DMS79 treated with DMSO at 0.1 percent for 48 hours (cell line): ENCODE data around the gene KCNMB1.

Source experiments
- DNase-seq: peaks from one replicate; lab custom pipeline; 2025; lab: John Stamatoyannopoulos, UW

Gene KCNMB1

DNA sequence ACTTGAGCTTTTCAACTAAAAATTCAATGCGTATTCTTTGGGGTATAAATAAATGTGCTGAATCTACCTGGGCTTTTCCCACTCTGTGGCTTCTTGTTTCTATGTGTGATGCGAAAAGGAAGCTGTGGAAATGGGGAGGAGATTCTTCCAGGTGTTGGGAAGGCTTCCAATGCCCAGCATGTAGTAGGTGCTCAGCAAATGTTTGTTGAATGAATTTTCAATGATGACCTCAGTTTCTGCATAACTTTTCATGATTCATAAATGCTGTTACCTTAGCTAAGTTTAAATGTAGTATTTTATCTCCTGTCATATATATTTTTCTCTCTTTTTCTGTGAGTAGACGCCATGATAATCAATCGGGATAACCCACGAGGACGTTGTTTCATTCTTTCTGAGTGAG, 25.6 kb upstream of the KCNMB1 start:
- no peak for DNase-seq

DNA sequence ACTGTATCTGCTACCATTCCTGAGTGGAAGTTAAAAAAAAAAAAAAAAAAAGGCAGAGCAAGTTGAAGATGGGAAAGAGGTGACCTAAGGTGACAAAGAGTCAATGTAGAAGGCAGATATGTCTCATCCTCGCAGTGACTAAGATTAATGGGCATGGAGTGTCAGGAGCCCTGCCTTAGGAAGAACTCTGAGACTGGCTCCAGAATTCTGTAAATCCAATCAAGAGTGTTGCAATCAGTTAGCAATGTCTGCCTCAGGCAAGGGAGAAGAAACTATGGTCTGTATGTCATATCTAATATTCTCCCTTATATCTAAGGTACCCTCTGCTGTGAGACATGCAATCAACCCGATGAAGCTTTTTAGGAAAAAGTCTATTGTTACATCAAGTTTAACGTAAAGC, 24.7 kb upstream of the KCNMB1 start:
- no peak for DNase-seq

DNA sequence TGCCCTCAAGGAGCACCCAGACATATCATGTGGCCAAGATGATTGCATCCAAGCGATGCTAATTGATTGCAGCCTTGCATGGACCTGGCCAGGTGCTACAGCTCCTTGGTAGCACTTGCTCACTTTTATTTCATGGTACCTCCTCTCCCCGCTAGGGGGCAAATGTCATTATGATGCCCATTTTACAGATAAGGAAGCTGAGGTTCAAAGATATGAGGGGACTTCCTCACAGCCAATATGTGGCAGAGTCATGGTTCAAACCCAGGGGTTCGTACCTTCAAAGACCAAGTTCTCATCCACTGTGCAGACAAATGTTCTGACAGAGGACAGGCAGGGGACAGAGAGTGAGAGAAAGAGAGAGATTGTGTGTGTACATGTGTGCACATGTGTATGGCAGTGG, 21.9 kb upstream of the KCNMB1 start:
- DNase-seq = no peak

DNA sequence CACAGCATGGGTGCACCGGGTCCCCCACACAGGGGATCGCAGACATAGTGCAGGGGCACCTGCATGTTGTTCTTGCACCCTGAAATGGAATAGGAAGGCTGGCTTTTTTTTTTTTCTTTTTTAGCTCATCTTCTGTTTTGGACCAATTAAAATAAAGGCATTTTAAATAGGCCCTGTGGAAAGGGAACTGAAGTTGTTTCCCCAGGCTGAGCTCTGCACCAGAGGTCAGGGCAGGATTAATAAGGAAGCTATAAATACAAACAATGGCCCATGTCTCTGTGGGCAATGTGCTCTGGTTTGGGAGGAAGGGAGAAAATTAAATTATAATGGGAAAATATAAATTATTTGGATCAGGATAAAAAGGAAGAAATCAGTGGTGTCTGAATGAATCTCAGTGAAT, 21.2 kb upstream of the KCNMB1 start:
- no peak for DNase-seq

DNA sequence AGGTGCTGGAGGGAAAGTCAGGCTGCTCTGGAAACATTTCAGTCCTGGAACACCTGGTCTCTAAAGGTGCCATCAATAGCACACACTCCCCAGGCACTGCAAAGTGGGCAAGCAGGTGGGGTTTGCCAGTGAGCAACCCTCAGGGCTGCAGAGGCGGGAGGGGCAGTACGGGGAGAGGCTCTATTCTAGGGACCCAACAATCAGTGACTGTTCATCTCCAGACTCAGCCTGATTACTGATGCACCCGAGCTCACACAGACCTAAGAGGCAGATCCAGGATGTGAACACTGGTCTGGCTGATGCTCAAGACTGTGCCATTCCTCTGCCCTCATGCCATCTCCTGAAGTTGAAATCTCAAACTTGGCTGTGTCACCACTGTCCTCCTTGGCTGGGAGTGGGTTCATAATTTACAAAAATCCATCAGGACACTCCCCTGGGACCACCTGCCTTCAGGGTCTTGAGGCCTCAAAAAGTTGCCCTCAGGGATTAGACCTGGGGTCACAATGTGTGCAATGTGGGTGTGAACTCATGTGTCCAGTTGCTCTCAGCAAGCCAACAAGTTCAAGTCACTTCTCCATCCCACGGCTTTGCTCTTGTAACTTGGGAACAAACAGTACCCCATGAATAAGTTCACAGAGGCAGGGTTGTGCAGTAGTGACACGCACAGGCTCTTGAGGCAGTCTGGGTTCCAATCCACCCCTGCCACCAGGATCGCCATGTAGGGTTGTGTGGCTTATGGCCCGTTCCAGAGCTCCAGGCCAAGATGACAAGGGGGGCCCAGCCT, 19.9 kb upstream of the KCNMB1 start:
- no peak for DNase-seq

DNA sequence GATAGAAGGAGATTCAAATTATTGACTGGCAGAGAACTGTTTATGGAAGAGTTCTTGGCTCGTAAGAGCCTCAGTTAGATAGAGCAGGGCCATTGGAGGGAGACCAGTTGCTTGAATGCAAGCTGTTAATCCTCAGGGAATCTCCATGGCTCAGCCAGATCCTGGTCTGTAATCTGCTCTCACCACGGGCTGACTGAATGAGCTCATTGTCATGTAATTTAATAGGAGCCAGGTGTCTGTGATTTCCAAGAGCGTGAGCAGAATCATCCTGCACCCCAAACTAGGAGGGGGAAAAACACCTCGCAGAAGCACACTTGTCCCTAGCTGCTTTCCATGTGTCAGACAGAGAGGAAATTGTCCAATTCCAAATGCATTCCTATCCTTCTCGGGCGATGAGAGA, 19.1 kb upstream of the KCNMB1 start:
- no peak for DNase-seq

DNA sequence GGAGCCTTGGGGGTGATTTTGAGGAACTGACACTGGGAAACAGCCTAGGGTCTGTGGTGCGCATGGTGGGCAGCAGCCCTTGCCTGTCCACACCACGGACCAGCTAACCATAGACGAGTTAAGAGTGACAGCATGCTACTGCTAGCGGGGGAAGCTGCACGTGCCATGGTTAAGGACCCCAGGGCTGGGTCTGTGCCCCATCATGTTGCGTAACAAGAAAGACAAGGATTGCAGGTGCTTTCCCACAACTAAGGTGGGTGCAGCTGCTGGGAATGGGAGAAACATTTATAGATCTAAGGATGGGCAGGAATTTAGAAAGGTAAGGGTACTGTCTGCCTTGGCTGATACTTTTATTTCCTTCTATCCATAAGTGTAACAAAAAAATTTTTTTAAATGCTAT, 17.9 kb upstream of the KCNMB1 start:
- no peak for DNase-seq

DNA sequence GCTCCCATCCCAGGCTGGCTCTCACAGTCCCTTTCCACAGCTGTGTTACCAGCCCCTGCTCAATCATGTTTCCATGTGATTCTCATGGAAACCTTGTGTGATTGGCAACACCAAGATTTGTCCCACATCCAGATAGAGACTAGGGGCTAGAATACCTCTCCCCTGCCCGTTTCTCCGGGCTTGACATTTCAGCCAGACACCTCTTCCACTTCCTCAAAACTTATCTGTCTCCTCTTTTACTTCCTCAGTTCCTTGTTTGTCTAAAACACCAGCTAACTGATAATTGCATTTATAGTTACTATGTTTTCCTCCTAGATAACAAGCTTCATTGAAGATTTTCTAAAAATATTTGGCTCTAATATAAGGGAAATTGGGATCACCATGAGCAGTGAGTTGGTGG, 16.6 kb upstream of the KCNMB1 start:
- no peak for DNase-seq

DNA sequence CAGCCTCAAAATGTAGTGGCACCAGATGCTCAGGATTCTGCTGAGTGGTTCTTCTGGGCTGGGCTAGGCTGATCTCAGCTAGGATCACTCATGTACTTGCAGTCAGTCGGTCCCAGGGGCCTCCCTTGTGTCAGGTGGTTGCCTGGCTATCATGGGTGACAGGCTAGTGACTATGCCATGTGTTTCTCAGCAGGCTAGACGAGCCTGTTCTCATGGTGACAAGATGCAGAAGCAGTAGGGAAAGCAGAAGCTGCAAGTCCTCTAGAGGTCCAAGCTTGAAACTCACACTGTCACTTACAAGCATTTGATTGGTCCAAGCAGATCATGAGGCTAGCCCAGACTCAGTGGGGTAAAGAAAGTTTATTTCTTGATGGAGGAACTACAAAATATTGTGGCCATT, 15.2 kb upstream of the KCNMB1 start:
- DNase-seq = no peak

DNA sequence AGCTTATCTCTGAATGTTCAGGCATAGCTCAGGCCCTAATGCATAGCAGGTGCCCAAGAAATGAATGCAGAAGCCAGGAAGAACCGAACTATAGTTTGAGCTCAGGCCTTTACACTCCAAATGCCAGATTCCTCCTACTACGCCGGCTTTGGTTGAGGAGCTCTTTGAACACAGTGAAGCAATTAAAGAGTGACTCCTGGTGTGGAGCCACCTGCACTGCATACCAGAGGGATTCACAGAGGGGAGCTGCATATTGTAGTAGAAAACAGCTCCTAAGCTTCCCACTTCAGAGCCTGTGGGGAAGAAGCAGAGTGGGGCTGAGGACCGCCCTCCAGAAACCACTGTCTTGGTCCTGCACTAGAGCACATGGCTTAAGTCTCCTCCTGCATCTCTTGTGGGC, 14.5 kb upstream of the KCNMB1 start:
- DNase-seq = no peak

DNA sequence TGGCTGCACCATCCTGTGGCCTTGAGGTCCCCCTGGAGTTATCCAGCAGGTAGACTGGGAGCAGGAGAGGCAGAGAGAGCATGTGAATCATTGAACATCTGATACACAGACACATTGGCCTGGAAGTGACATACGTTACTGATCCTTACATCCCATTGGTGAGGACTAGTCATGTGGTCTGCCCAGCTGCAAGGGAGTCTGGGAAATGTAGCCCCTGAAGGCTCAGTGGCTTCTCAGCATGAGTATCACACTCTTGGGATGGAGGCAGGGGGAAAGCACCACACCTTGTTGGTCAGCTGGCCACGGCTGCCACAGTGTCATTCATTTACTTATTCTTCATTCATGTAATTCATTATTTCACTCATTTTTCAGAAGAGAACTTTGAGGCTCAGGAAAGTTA, 13.3 kb upstream of the KCNMB1 start:
- DNase-seq = no peak

DNA sequence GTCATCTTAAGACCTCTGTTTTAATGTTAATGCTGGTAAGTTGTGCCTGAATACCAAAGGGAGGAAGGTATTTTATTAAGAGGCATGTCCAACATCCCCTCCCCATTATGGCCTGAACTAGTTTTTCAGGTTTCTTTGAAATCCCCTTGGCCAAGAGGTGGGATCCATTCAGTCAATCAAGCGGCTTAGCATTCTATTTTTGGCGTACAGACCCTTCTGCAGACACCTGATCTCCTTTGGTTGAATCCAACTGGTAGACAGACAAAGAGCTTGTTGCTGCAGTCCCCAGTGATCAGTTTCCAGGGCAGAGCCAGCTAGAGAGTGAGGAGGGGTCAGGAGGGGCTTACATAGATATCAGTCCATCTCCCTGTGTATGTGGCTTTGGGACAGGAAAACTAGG, 7.9 kb upstream of the KCNMB1 start:
- DNase-seq = no peak

DNA sequence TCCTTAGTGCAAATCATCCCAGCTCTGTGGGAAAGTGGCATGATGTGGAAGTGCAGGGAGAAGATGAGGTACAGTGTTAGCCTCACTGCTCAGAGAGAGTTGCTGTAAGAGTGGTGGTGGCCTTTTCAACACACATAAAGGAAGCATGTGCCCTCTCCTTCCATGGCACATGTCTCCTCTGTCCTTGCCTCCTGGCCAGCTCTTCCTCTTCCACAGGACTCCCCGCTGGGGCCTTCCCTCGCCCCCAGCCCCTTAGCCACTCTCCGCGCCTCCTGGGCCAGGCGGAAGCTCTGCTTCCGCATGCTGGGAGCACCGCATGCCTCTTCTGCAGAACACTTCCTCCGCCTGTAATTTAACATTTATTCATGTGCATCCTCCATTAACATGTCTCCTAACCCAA, 4.8 kb upstream of the KCNMB1 start:
- no peak for DNase-seq

DNA sequence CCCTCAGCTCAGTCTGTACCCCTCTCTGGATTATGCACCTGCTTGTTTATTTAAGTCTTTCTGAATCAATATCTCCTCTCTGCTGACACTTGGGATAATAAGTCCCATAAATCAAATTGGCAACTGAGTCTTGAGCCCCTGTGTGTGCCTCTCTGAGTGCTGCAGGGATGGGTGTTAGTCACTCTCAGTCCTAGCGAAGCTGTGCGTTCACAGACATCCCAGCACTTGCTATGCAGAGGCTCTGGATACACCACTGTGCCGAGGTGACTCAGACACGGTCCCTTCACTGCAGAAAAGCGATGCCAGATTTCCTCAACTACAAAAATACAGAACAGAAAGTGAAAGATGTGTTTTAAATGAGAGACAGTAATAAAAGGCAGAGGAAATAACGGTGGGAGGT, 4.1 kb upstream of the KCNMB1 start:
- no peak for DNase-seq

DNA sequence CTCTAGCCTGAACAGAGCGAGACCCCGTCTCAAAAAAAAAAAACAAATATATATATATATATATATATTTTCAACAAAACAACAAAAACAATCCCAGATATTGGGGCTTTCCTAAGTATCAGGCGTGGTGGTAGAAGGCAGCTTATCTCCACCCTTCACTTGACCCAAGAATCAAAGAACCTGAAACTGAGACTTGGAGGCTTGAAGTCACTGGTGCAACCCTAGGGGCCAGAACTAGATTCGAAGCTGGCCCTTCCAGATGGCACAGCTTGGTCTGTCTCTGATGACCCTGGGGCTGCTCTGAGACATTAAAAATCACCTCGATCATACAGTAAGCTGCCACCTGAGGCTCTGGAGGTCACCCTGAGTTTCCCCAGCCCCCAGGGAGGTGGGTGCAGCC, 1.3 kb upstream of the KCNMB1 start:
- no peak for DNase-seq

DNA sequence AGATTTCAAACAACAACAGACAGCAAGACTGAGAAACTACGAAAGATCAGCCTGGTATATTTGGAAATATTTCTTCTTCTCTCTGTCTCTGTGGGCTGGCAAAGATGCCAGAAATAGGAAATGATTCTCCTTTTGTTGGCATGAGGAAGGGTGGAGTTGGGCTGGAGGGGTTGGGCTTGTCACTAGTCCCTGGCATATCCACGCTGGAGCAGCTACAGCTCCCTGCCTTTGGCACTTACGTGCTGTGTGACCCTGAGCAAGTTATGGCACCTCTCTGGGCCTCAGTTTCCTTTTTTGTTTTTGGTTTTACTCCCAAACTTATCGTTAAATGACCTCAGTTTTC, 354 bp upstream of the KCNMB1 start:
- no peak for DNase-seq

DNA sequence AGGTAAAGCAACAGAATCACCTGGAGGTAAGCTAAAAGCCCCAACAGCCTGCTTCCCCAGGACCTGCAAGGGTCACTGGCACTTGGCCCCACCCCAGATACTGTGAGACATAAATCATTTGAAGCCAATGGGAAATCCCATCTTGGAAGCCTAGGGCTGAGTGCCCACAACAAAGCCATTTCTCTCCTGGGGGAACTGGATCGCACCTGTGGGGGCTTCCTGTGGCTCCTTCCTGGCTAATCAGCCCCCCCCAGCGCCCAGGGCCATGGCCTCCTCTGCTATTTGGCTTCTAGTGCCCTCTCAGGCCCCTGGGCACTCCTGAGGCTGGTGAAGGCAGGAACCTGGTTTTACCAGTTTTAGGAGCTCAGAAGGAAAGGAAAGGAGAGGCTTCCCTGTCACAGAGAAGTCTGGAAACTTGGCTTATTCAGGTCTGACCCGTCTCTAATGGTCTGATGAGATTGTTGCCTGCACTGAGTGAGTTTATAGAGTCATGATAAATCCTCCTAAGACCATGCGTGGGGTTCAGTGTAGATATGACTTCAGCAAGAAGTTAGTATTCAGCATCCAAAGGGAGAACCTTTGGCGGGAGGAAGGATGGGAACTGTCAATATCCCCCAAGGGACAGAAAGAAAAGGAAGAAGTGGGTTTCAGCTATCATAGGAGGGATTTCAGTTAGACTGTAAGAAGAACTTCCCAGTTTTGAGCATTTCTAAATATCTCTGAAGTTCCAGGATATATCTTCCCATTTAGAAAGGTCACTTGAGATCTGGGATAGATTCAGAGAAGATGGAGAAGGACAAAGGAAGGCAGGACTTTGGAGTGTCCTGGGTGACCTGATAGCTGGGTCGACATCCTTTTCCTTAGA, 1.2 kb downstream of the KCNMB1 start:
- DNase-seq = no peak

DNA sequence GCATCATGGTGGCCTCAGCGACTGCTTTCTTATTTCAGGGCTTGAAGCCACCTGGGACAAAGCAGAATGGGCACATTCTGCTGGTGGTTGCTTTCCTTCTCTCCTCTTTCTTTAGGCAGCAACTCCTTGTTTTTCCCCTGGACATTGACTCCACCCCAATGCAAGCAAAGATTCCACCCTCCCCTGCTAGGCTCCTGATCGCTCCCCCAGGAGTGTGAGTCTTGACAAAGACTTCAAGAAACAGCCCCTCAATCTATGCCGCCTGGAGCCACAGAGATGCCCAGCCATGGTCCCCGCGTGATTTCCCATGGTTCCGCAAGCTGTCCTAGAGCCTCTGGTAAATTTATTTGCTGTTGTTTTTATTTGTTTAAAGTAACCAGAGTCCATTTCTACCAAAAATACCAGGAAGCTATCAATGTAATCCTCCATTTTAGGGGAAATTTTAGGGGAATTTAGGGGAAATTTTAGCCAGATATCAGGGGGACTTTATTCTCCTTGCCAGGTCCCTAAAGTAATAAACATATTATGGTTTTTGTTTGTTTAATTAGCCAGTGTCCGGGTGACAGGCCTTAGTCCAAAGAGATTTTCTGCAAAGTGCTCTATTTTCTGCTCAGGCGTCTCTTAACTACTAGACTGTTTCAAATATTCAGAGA, 2.3 kb downstream of the KCNMB1 start:
- no peak for DNase-seq

DNA sequence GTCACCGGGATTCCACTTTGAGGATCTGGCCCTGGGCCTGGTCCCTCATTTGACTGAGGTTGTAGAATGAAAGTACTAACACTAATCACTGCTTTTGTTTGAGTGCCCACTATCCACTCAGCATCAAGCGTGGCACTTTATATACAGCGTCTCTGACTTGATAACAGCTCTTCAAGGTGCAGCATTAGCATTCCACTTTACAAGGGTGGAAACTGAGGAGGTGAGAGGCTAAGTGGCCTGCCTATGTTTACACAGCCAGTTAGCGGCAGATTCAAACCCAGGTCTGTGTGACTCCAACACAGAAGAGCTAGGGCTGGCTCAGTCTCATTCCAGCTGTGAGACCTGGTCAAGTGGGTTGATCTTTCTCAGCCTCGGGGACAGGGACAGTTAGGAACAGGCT, 5.9 kb downstream of the KCNMB1 start:
- peak; percentile 25 for DNase-seq

DNA sequence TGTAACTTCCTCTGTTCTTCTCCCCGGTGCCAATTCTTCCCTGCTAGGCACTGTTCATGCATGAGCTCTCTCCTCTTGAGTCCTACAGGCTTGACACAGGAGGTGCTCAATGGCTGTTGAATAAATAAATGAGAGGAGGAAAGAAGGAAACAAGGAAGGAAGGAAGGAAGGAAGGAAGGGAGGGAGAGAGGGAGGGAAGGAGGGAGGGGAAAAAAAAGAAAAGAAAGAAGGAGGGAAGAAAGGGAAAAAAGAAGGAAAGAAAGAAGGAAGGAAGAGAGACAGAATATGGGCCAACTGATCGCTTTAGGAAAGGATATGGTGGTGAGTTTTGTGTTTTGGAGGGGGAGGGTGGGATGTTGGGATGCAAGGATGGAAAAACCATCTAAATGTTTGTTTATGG, 6.4 kb downstream of the KCNMB1 start:
- DNase-seq = peak; percentile 4

DNA sequence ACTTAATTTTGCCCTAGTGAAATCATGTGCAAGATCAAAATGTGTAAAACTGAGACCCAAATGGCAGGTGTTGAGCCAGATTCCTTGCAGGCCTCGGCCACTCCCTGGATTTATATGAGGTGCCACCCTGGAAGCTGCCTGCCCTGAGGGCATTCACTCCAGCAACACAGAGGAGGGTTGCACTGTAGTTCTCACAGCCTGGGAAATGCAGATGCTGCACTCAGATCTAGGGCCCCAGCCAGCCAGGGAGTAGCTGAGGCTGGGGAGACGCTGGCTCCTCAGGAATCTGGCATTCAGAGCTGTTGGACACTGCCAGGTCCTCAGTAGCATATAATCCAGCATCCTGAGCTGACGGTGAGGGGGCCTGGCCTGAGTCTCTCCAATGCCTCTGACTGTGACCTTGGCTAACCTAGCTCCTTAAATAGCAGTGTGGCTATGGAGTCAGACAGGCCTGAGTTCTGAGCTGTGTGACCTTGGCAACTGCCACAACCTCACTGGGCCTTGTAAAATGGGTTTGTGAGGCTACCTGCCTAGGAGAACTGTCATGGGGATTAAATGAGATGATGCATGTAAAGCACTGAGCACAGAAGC, 8.7 kb downstream of the KCNMB1 start:
- DNase-seq = no peak

DNA sequence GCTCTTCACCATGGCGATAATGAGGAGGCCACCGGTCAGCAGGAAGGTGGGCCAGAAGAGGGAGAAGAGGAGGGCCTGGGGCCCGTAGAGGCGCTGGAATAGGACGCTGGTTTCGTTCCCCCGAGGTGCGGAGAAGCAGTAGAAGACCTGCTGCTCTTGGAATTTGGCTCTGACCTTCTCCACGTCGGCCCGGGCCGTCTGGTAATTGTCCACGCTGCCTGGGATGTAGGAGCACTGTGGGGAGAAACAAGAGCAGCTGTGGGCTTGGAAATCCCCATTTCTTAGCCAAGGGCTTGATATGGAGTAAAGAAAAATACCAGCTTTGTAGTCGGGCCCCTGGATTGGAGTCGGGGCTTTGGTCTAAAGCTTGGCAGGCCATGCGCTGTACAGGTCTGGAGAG, 10.4 kb downstream of the KCNMB1 start:
- no peak for DNase-seq

DNA sequence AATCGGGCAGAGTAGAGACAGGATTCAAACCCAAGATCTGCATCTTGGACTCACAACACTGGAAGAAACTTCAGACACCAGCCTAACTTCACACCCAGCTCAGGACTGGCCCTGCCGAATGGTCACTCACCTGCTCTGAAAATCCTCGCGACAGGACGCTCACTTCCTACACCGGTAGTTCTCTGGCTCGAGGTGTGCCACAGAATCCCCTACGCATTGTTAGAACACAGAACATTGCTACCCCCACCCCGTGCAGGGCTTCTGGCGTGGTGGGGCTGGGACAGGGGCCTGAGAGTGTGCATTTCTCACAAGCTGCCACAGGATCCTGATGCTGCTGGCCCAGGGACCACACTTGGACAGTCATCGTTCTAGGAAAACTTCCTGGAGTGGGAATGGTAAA, 12.1 kb downstream of the KCNMB1 start:
- DNase-seq = no peak
